SK-MEL-5 (cell line): ENCODE measurements around the gene SH3TC2. TPM values are rescaled to one million over a fixed set of nuclear protein-coding genes. Genes with fewer than 3 reads are reported as not detected.
A peak's percentile ranks its signal among the peaks of the same experiment; 100 is the strongest.

Experiments
- DNase-seq: peaks from one replicate; pipeline ENCODE4 v3.0.0-alpha.2; 2016; ENCODE audit warnings: low read depth, low spot score
- in situ Hi-C: cut with HindIII; loops from 2 replicates; pipeline ENCODE4 v1.10.0; 2016; ENCODE audit warnings: low sequenced_read_pairs, high pct_unique_total_duplicates, low pct_unique_long_range_greater_than_20kb
- total RNA-seq: library from RNA; depleted of rRNA; stranded (reverse); fragments of >200 nt; shearing (Covaris generic); gene quantifications from 2 replicates; pipeline ENCODE4 v1.2.3, GENCODE V29; 2014

The SH3TC2 gene
- total RNA-seq, 1 experiment from 2014 or later = 21.8 TPM

DNA sequence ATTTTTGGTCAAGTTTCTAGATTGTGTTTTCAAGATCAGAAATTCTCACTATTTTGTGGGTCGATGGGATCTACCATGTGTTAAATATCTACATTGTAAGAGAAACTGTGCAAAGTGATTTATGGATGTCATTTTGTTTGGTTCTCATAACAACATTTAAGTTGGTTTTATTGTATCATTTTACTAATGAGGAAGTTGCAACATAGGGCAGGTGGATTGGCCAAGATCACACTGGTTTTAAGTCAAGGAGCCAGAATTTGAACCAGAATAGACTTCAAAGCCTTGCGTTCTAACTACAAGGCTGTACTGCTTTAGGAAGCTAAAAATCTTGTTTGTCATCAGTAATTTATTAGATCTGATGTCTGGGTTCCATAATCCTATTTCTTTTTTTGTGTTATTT is 23.4 kb downstream of the SH3TC2 start:
- in situ Hi-C loops = no loop called here
- no peak for DNase-seq

DNA sequence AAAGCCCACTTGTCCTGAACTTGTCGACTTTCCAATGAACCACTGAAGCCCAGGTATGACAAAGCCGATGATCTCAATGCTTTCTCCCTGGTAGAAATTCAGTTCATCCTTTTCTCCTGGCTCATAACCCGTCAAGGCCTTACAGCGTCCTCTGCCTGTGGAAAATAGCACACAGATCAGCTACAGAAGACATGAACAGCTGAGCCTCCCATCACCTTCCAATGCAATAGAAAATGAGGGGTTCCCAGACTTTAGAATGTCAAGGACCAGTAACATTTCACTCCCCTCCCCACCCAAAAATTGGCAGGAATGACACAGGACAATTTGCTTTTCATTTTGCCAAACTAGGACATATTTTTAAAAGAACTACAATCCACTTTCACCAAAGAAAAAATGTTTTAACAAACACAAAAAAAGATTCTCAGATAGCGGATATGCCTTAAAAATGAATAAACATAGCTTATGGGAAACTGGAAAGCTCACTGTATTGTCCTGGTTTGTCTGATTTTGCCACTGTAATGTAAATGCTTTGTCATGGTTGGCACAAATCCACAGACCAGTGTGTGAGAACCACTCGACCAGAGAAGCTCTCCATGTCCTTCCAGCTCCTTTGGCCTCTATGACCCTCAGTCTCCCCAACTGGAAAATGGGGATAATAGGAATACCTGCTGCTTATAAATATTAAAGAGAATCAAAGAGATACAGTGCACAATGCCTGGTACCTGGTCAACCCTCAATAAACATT is 24.4 kb downstream of the SH3TC2 start:
- no peak for DNase-seq
- in situ Hi-C loops = no loop called here

DNA sequence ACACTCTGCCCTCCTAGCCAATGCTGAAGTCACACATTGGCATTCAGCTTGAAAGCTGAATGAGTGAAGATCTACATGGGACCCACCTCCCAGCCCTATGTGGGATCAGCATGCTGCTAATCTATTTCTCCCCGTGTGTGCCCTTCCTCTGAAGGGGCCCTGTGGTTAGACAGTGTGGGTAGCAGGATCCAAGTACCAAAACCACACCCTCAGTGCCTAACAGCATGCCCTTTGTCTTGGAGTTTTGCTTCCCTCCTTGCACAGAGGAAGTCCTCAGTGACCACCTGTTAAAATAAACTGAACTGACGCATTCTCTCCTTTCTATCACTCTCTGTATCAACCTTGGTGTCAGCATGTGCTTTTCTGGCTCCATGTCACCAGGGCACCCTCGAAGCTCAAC is 25.0 kb downstream of the SH3TC2 start:
- in situ Hi-C loops = no loop called here
- peak; percentile 81 for DNase-seq

DNA sequence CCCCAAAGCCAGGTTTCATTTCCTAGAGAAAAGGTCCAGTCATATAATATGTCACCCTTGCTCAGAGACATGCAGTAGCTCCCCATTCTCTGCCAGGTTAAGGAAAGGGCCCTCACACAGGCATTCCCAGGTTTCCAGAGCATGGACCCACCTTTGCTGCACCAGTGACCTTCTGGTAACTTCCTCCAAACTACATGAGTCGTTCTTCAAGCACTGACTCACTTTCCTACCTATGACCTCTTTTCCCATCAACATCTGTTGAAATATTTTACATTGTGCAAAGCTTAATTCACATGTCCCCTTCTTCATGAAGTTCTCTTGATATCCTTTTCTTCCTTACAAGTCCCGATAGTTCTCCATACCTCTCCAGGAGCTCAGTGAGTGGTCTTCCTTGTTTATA is 25.9 kb downstream of the SH3TC2 start:
- DNase-seq = no peak
- in situ Hi-C loops = no loop called here

DNA sequence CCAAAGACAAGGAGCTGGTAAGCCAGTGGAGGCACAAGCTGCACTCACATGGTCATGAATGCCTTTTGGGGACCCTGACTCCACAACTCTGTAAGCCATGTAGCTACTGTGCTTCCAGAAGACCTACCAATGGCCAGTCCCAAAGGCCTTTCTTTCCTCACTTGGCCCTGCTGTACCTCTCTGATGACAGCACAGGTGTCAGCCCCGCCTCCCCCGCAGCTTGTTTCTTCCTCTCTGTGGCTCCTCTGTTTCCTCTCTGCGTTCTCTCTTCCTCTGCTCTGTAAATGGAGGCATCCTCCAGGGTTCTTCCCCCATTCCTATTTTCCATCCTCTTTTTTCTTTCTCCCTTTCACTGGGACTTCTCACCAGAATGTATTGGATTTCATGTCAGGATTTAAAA is 26.7 kb downstream of the SH3TC2 start:
- no peak for DNase-seq
- in situ Hi-C loops = no loop called here

DNA sequence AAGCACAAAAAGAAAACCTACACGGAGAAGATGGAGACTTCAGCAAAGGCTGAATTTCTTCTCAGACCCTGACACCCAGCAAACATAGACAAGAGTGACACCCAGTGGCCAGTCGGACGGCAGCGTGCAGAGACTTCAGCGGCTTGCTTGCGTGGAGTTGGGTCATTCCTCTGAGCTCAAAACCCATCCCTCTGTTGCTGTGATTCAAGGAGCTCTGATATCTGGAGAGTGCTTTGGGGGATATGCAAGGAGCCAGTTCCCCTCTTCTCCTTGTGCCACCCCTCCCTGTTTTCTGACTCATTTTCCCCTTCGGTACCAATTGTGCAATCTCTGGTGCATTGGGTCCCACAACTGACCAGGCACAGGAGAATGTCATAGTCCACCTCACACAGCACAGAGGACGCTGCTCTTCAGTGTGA is 27.5 kb downstream of the SH3TC2 start:
- in situ Hi-C loops = no loop called here
- DNase-seq = peak; percentile 81

DNA sequence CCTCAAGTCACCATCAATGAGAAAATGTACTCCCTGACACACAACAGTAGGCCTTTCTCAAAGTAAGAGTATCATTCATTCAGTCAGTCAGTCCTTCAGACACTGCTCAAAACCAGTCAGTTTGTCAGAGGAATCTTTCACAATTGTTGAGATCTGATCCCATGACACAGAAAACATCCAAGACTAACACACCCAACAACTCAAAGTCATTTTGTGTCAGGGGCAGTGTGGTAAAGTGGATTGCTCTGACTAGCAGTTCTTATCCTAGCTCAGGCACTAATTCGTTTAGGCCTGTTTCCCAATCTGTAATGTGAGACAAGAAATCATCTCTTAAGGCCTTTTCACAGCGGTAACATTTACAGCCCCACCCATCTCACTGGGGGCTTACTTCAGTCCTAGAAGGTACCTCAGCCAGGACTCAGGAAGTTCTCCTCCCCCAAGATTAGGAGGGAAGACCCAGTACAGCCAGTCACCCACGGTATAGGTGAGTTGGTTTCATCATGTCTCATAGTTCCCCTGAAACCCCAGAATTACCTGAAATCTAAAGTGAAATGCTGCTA is 31.9 kb downstream of the SH3TC2 start:
- in situ Hi-C loops = no loop called here
- DNase-seq = no peak

DNA sequence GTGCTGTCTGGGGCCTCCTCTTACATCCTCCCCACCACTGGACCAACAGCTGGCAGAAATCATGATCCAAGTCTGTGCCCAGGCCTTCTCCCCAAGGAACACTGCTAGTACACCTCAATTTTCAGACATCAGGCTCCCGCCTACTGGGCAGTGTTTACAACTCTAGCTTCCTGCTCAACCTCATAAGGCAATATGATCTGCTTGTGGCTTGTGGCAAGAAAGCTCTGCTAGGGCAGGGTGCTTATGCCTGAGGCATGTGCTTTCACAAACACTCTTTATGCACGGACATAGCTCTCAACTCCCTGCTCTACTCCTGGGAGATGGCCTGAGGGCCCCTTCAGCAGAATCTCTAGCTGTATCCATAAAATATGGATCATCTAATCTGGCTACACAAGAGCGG is 32.5 kb downstream of the SH3TC2 start:
- peak; percentile 28 for DNase-seq
- in situ Hi-C loops = no loop called here

DNA sequence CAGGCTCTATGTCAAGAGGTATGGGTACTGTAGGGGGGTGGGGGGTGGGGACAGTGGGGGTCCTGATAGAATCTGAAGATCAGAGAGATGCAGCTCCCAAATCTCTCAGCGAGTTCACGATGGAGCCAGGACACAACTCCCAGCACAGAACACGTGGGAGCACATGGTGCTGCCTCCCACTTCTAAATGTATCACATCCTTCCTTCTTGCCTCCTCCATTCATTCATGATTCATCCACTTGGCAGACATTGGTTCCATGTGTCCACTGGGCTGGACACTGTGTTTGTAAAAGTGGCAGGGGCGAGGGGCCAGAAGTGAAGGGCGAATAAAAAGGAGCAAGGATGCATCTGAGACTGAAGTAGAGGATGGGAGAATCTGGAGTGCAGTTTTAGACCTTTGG is 33.9 kb downstream of the SH3TC2 start:
- no peak for DNase-seq

DNA sequence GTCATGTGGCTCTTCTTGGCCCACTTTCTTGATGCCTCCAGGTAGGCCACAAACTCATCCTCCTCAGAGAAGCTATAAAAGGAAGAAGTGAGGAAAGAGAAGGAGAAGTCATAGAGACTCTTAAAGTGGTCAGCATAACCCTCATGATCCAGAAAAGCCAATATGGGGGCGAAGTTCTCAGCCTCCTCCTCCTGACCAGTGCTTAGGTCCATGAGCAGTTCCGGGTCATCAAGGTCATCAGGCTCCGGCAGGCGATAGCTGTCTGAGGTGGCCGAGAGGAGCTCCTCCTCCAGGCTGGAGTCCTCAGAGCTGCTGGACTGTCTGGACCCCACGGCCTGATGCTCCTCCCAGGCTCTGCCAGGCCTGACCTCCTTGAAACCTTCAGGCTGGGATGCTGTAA is 34.7 kb downstream of the SH3TC2 start:
- in situ Hi-C loops = no loop called here
- no peak for DNase-seq

More for the DNA sequence above, 33.9 kb downstream of the SH3TC2 start:
- in situ Hi-C loops = no loop called here

DNA sequence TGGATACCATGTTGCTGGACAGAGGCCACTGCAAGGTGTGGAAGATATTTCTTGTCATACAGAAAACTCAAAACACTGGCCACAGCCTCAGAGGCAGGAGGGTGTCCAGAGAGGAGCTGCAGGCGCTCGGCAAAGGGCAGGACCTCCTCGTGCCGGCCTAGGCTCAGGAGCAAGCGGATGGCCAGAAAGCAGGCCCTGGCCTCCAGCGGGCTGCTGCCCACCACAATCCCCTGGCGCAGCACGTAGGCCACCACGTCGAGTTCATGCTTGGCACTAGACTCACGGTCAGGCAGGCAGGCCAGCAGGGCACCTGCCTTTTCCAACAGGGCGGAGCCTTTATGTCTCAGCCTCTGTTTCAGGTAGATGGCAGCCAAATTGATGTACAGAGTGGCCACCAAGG is 35.2 kb downstream of the SH3TC2 start:
- in situ Hi-C loops = no loop called here

DNA sequence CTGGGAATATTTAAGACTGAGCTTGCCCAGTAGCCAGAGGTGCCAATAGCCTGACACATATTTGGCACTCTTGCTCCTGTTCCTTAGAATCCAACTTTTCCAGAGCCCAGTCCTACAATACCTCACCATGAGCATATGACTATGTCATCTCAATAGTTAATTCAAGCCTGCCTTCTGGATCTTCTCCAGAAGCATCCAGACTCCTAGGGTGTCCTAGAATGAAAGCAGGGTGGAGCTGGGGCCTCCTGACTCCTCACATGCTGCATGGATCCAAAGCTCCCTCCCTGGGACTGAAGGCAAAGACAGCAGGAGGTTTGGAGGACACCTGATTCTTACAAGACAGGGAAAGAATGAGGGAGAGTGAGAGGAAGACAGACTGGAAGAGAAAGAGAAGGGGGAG is 37.9 kb downstream of the SH3TC2 start:
- no peak for DNase-seq
- in situ Hi-C loops = no loop called here

More for the DNA sequence above, 35.2 kb downstream of the SH3TC2 start:
- DNase-seq = no peak

DNA sequence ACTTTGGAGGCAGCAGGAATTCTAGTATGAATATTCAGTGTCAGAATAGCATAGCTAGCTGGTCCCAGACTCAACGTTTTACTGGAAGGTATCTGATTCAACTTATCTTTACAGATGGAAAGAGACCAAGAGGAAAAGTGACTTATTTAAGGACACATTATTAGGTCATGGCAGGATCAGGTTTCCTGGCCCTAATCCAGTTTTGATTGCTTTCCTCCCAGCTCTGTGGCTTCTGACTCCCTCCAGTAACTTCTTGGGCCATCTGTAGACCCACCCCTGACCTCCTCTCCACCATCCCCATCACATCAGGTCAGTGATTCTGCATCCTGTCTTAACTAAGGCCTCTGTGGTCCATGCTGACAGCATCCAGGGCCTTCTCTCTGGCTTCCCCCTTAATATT is 38.4 kb downstream of the SH3TC2 start:
- in situ Hi-C loops = no loop called here

DNA sequence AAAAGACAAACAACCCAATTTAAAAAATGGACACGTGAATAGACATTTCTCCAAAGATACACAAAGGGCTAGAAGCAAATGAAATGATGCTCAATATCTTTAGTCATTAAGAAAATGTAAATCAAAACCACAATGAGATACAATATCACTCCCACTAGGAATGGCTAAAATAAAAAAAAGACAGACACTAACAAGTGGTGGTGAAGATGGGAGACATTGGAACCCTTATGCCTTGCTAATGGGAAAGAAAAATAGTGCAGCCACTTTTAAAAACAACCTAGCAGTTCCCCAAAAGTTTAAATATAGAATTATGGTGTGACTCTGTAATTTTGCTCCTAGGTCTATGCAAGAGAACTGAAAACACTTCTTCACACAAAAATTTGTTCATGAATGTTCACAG is 40.7 kb downstream of the SH3TC2 start:
- in situ Hi-C loops = no loop called here
- no peak for DNase-seq

More for the DNA sequence above, 38.4 kb downstream of the SH3TC2 start:
- DNase-seq = no peak

DNA sequence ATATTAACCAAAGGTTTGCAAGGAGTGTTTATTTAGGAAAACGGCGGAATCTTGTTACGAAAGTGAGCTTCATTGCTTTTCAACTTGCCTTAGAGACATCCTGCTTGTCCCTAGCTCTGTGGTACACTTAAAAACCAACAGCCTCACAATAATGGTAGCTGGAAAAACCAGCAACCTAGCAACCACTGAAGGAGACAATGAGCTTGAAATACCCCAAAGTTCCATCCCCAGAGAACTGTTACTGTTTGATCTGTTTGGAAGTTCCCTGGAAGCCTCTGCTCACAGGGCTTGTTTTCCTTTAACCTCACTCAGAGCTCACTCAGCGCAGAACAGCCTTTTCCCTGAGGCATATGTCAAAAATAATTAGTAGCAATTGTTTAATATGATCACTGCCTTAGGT is 43.2 kb downstream of the SH3TC2 start:
- in situ Hi-C loops = no loop called here
- peak; percentile 31 for DNase-seq

DNA sequence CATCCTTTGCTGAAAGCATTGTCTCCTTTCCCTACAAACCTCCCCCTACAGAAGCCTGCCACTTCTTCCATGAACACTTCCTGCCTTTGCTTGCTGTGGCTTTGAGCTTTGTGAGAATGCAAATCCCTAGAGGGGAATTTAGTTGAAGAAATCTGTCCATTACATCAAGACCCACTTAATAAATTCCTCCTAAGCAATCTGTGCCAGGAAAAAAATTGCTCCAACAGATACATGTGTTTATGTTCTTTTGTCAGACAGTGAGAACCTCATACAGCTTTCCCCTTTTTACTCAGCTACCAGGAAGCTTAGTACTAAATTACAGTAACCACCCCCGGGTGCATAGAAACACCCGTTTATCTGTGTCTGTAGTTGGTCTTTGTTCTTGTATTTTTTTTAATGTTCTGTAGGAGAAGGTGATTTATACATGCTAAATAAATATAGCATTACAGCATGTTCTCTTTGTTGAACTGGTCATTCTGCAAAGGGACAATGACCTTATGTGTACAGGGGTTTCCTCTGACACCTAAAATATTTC is 43.9 kb downstream of the SH3TC2 start:
- in situ Hi-C loops = no loop called here
- DNase-seq = peak; percentile 71

DNA sequence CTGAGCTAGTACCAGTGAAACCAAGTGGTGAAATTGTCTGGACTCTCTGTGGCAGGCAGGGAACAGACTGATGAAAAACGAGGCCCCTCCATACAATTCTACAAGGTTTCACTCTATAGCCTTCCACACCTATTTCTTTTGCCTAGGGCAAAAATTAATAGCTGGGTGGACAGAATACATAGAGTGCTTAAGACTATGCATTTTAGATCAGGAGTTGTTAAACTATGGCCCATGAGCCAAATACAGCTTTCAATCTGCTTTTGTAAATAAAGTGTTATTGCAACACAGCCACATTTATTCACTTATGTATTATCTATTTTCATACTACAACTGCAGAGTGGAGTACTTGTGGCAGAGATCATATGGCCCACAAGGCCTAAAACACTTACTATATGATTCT is 45.2 kb downstream of the SH3TC2 start:
- in situ Hi-C loops = no loop called here
- no peak for DNase-seq

DNA sequence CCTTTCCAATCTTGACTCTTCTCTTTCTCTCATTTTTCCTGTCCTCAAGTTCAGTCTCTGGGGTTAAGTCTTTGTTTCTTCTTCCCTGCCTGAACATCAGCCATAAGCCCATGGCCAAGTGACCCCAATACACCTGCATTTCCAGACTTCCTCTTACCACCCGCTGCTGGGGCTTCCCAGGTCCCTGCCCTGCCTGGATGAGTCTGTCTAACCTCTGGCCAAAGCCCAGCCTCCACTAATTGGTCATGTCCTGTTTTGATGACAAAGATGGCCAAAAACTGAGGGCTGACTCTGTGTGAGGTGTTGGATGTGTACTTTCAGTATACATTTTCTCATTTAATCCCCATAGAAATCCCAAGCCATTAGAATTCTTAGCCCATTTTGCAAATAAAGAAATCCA is 47.3 kb downstream of the SH3TC2 start:
- in situ Hi-C loops = no loop called here
- no peak for DNase-seq

DNA sequence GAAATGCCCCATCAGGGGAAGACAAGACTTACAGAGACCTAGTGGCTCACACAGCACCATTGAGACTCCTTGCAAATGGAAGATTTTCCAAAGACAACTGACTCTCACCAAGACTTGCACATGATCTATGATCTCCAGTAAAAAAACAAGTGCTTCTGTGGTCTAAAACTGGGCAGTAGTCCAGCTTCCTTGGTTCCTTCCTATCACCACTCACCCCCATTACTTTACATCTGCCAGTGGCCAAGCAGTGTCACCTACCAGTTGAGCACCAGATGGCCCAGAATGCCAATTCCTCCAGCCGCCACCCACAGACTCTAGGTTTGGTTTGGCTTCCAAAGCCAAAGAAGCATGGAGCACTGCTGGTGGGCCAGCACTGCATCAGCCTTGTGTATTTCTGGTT is 47.7 kb downstream of the SH3TC2 start:
- peak; percentile 21 for DNase-seq

More for the DNA sequence above, 47.7 kb downstream of the SH3TC2 start:
- in situ Hi-C loops = no loop called here
